22Rv1 (cell line): ENCODE measurements around the gene TBKBP1.

Experiments
- CTCF ChIP-seq: fragments of 450-650 bp; IDR thresholded peaks from 2 replicates; pipeline ENCODE4 v1.5.1; 2017; ENCODE audit warnings: mild to moderate bottlenecking
- ZFX ChIP-seq: fragments of 450-650 bp; IDR thresholded peaks from 2 replicates; pipeline ENCODE4 v1.6.1; 2017; ENCODE audit warnings: antibody characterized with exemption, borderline replicate concordance

- TF ChIP-seq CTCF (no peak), ZFX (no peak)
These were observed 57.5 kb downstream of the TBKBP1 start for GRCh38 chr17:47751471-47751870.
